WTC11 (cell line): ENCODE data around the gene AWAT1. TPM values are rescaled to one million over a fixed set of nuclear protein-coding genes. Genes with fewer than 3 reads are reported as not detected.
A peak's percentile ranks its signal among the peaks of the same experiment; 100 is the strongest.
"Not testable (repeated sequence)": the region's sequence is repeated elsewhere in the genome, so short reads cannot be mapped to it uniquely, and the experiment has no call there.

Source experiments
- ATAC-seq: fragments of 200-7000 bp; cut with Tn5 transposase; 2 replicates; pipeline ENCODE4 v1.10.0; 2021; ENCODE audit warnings: mild to moderate bottlenecking, moderate library complexity
- CTCF ChIA-PET: fragments of 300-600 bp; sonication (Branson Sonifier 250); formaldehyde crosslinking; loops from one replicate; lab custom pipeline; 2021; ENCODE audit warnings: antibody characterized with exemption; lab: Charles Lee
- POLR2A ChIA-PET: fragments of 350-600 bp; sonication (Branson Sonifier 250); formaldehyde crosslinking; loops from one replicate; lab custom pipeline; 2021; ENCODE audit warnings: antibody characterized with exemption; lab: Charles Lee
- DNase-seq: peaks from one replicate; pipeline ENCODE4 v3.0.0; 2021; ENCODE audit warnings: low spot score
- H3K27ac Mint-ChIP-seq: 2 replicates; pipeline ENCODE4 v1.8.0; 2021; ENCODE audit warnings: mixed read lengths
- H3K27me3 Mint-ChIP-seq: 2 replicates; pipeline ENCODE4 v1.8.0; 2021; ENCODE audit warnings: low read depth, mild to moderate bottlenecking, moderate library complexity, mixed read lengths
- H3K36me3 Mint-ChIP-seq: 2 replicates; pipeline ENCODE4 v1.8.0; 2021; ENCODE audit warnings: mixed read lengths
- H3K4me1 Mint-ChIP-seq: 2 replicates; pipeline ENCODE4 v1.8.0; 2022; ENCODE audit warnings: mixed read lengths
- H3K4me3 Mint-ChIP-seq: 2 replicates; pipeline ENCODE4 v1.8.0; 2021; ENCODE audit warnings: mild to moderate bottlenecking, moderate library complexity, mixed read lengths
- H3K9me3 Mint-ChIP-seq: 2 replicates; pipeline ENCODE4 v1.8.0; 2021; ENCODE audit warnings: mixed read lengths
- ARID4B ChIP-seq: sonication (generic); formaldehyde crosslinking; IDR thresholded peaks from 2 replicates; pipeline ENCODE4 v1.8.0; 2023; ENCODE audit warnings: missing genetic modification reagents, mild to moderate bottlenecking, borderline replicate concordance
- ATF3 ChIP-seq: sonication (generic); formaldehyde crosslinking; conservative IDR thresholded peaks from 2 replicates; pipeline ENCODE4 v1.8.1; 2022; ENCODE audit warnings: mild to moderate bottlenecking, missing genetic modification reagents
- CTCF ChIP-seq: fragments of 200-600 bp; IDR thresholded peaks from 2 replicates; pipeline ENCODE4 v1.8.0; 2022; ENCODE audit warnings: antibody characterized with exemption
- E2F5 ChIP-seq: sonication (generic); formaldehyde crosslinking; IDR thresholded peaks from 2 replicates; pipeline ENCODE4 v1.8.1; 2022; ENCODE audit warnings: mild to moderate bottlenecking, moderate library complexity, missing genetic modification reagents
- ELF4 ChIP-seq: sonication (generic); formaldehyde crosslinking; IDR thresholded peaks from 2 replicates; pipeline ENCODE4 v1.8.1; 2022; ENCODE audit warnings: low read depth, mild to moderate bottlenecking, moderate library complexity, missing genetic modification reagents
- EMX1 ChIP-seq: fragments of 250-450 bp; sonication (Bioruptor Pico); IDR thresholded peaks from 2 replicates; pipeline ENCODE4 v1.8.0; 2021; ENCODE audit warnings: mild to moderate bottlenecking
- HMGA2 ChIP-seq: fragments of 250-450 bp; sonication (Bioruptor Pico); IDR thresholded peaks from 2 replicates; pipeline ENCODE4 v1.4.0; 2021; ENCODE audit warnings: mild to moderate bottlenecking, moderate library complexity
- MYBL2 ChIP-seq: sonication (generic); formaldehyde crosslinking; IDR thresholded peaks from 2 replicates; pipeline ENCODE4 v1.8.1; 2023; ENCODE audit warnings: mild to moderate bottlenecking, moderate library complexity, missing genetic modification reagents
- NFE2L1 ChIP-seq: sonication (generic); formaldehyde crosslinking; IDR thresholded peaks from 2 replicates; pipeline ENCODE4 v1.8.1; 2023; ENCODE audit warnings: missing genetic modification reagents
- USF1 ChIP-seq: sonication (generic); formaldehyde crosslinking; IDR thresholded peaks from 2 replicates; pipeline ENCODE4 v1.8.0; 2022; ENCODE audit warnings: mild to moderate bottlenecking, missing genetic modification reagents
- USF2 ChIP-seq: sonication (generic); formaldehyde crosslinking; IDR thresholded peaks from 2 replicates; pipeline ENCODE4 v1.8.1; 2023; ENCODE audit warnings: mild to moderate bottlenecking, missing genetic modification reagents, moderate library complexity
- ZNF138 ChIP-seq: sonication (generic); formaldehyde crosslinking; conservative IDR thresholded peaks from 2 replicates; pipeline ENCODE4 v1.8.1; 2022; ENCODE audit warnings: mild to moderate bottlenecking, moderate library complexity, missing genetic modification reagents
- ZNF263 ChIP-seq: sonication (generic); formaldehyde crosslinking; IDR thresholded peaks from 2 replicates; pipeline ENCODE4 v1.8.1; 2022; ENCODE audit warnings: low read depth, mild to moderate bottlenecking, moderate library complexity, missing genetic modification reagents
- total RNA-seq: library from RNA; stranded (reverse); gene quantifications from 3 replicates; pipeline ENCODE4 v1.2.3, GENCODE V29; 2021
- TF ChIP-seq, protein P1 (sequence below): fragments of 250-450 bp; sonication (Bioruptor Pico); IDR thresholded peaks from 2 replicates; pipeline ENCODE4 v1.9.0; 2021; ENCODE audit warnings: mild to moderate bottlenecking

Gene AWAT1
- total RNA-seq, 1 experiment from 2014 or later = not detected

GRCh38 chrX:70262952-70263567, 28.6 kb downstream of the AWAT1 start:
- DNase-seq = peak; percentile 74
- Mint-ChIP-seq H3K27ac (no peak overlapping the region), H3K36me3 (no peaks in the 10 kb centered on the region), H3K9me3 (peaks cover 6% of the 10 kb centered on the region; the same call in 1 of the 2 replicates), H3K27me3 (no peaks in the 10 kb centered on the region), H3K4me3 (no peak overlapping the region), H3K4me1 (peaks cover 10% of the 10 kb centered on the region; the same call in 1 of the 2 replicates)
- peak; percentile 99 for ATAC-seq
- TF ChIP-seq E2F5 (CRISPR knock-in tag) (no peak), USF2 (no peak), EMX1 (no peak), ATF3 (CRISPR knock-in tag) (no peak), ARID4B (CRISPR knock-in tag) (no peak), ELF4 (CRISPR knock-in tag) (no peak), ZNF138 (no peak), CTCF (peak; percentile 21; the same call in 1 of the 2 replicates)
- TF ChIP-seq, protein P1, sequence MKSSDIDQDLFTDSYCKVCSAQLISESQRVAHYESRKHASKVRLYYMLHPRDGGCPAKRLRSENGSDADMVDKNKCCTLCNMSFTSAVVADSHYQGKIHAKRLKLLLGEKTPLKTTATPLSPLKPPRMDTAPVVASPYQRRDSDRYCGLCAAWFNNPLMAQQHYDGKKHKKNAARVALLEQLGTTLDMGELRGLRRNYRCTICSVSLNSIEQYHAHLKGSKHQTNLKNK (CRISPR knock-in tag) = no peak
- POLR2A ChIA-PET = no interaction called here
- CTCF ChIA-PET = interaction anchor here (0.6 to 2.0 kb wide), 10 partner anchors 10 to 166 kb away, joined by 3 to 14 read pairs (median 4); partner anchors contain the start of gene IGBP1

DNA sequence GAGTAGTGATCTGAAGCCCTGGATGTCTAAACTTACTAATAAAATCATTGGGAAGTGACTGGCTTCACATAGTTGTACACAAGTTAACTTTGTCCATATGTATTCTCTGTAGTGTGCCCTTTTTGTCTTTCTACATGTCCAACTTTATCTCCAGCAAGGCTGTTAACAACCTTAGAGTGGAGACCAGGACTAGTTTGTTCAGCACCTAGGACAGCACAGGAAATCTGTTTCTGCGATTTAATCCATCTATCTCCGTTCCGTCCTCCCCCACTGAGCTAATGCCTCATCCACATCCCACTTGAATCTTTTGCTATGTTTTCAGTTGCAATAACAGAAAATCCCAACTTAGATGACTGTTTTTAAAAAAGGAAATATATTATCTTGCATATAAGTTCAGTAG, 30.3 kb downstream of the AWAT1 start:
- TF ChIP-seq NFE2L1 = no peak
- TF ChIP-seq, all 79 proteins: peak for 0
- CTCF ChIA-PET = no interaction called here

DNA sequence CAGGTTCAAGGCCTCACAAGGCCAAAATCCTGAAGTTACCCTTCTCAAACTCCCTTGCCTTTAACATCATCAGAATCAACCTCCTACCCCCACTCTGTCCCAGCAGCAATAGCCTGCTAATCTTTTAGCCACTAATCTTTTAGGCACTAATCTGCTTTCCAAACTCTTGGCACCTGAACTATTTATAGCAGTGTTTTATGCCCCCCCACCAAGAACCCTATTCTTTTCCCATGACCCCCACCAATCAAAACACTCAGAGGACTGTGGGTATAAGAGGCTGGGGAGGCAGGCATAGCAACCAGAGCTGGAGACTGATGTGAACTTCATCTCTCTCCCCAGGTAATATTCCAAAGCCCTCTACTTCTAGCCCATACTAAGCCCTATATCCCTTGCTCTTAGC, 33.6 kb downstream of the AWAT1 start, which contains the start of gene ARR3:
Gene ARR3 (plus strand): TSS at position 301 of the 400 bp plus-strand sequence. CDS start 1,052 bp downstream, outside the sequence.
- no peak for DNase-seq
- Mint-ChIP-seq H3K4me1 (peaks cover 8% of the 10 kb centered on the region; the same call in 1 of the 2 replicates), H3K36me3 (no peaks in the 10 kb centered on the region), H3K4me3 (no peak within 1 kb of the TSS), H3K9me3 (peaks cover 6% of the 10 kb centered on the region; the same call in 1 of the 2 replicates), H3K27me3 (peaks cover 4% of the 10 kb centered on the region), H3K27ac (no peak within 1 kb of the TSS)
- no peak for TF ChIP-seq USF1 (CRISPR knock-in tag)
- no peak for TF ChIP-seq ZNF263 (CRISPR knock-in tag)
- TF ChIP-seq MYBL2 (CRISPR knock-in tag) = no peak
- no peak for TF ChIP-seq HMGA2 (CRISPR knock-in tag)
- ChIA-PET CTCF (interaction anchor here (1.6 kb wide), 1 partner anchor 135 kb away, joined by 4 read pairs; the partner anchor contains the start of gene IGBP1), POLR2A (no interaction called here)
- ATAC-seq = no peak

More for the DNA sequence above, 30.3 kb downstream of the AWAT1 start:
- H3K4me3 Mint-ChIP-seq = no peak overlapping the region
- H3K36me3 Mint-ChIP-seq = no peaks in the 10 kb centered on the region
- peaks cover 10% of the 10 kb centered on the region; the same call in 1 of the 2 replicates for H3K4me1 Mint-ChIP-seq
- POLR2A ChIA-PET = no interaction called here
- no peak overlapping the region for H3K27ac Mint-ChIP-seq
- no peak for DNase-seq
- peaks cover 6% of the 10 kb centered on the region; the same call in 1 of the 2 replicates for H3K9me3 Mint-ChIP-seq
- ATAC-seq = no peak
- no peaks in the 10 kb centered on the region for H3K27me3 Mint-ChIP-seq

GRCh38 chrX:70274029-70274428, 39.6 kb downstream of the AWAT1 start:
- ChIA-PET CTCF (interaction anchor here (0.6 to 2.4 kb wide), 10 partner anchors 11 to 1906 kb away, joined by 3 to 14 read pairs (median 4); partner anchors contain the start of genes GDPD2, IGBP1, KIF4A and PDZD11), POLR2A (interaction anchor here (0.6 kb wide), 2 partner anchors 11 to 235 kb away, joined by 5 to 6 read pairs; no protein-coding TSS in a partner anchor)
- DNase-seq, H3K4me3 Mint-ChIP-seq, H3K9me3 Mint-ChIP-seq, H3K36me3 Mint-ChIP-seq, ATAC-seq, H3K27ac Mint-ChIP-seq, H3K4me1 Mint-ChIP-seq, H3K27me3 Mint-ChIP-seq: not testable (repeated sequence)
